Motor neuron (in vitro differentiated cells): ENCODE results near the gene LCOR. TPM values are rescaled to one million over a fixed set of nuclear protein-coding genes. Genes with fewer than 3 reads are reported as not detected.
A peak's percentile ranks its signal among the peaks of the same experiment; 100 is the strongest.

Experiments used
- ATAC-seq, 8 experiments: fragments of 200-7000 bp; cut with Tn5 transposase; replicated peaks in 6 of 8; 2 replicates each; pipeline ENCODE4 v1.8.0; 2021; ENCODE audit warnings: mild to moderate bottlenecking in 8 of 8, moderate library complexity in 8 of 8
- H3K27ac ChIP-seq, 2 donors: fragments of 250-450 bp; sonication (Bioruptor Pico); 2 replicates each; pipeline ENCODE4 v1.9.0; 2021; ENCODE audit warnings: antibody characterized with exemption in 2 of 2, mild to moderate bottlenecking in 2 of 2, moderate library complexity in 1 of 2
- H3K4me1 ChIP-seq, 2 donors: fragments of 250-450 bp; sonication (Bioruptor Pico); replicated peaks in 1 of 2; 2 replicates each; pipeline ENCODE4 v1.6.1; 2021; ENCODE audit warnings: antibody characterized with exemption in 2 of 2, mild to moderate bottlenecking in 2 of 2, moderate library complexity in 1 of 2
- H3K4me3 ChIP-seq, 5 donors: fragments of 250-450 bp; sonication (Bioruptor Pico); 2 replicates each; pipeline ENCODE4 v1.9.0; 2021; ENCODE audit warnings: antibody characterized with exemption in 5 of 5, mild to moderate bottlenecking in 5 of 5, moderate library complexity in 4 of 5
- WGBS, 10 experiments: fragments of 450-650 bp; shearing (Covaris generic); methylation state at CpG; one replicate each; pipeline ENCODE4 v1.0.0; 2022; 5-methylcytosine and 5-hydroxymethylcytosine counted together
- in situ Hi-C, 9 experiments: fragments of 400-800 bp; cut with MboI; loops; one replicate each; pipeline ENCODE4 v1.15.0; 2021; ENCODE audit warnings: low sequenced_read_pairs in 9 of 9, low pct_unique_long_range_greater_than_20kb in 2 of 9; ENCODE audit not compliant: unreplicated experiment in 9 of 9
- total RNA-seq, 8 experiments: library from RNA; unstranded; fragments of 300-600 nt; gene quantifications; 2 replicates each; pipeline versions ENCODE4 v1.2.3 to v1.2.4, GENCODE V29; 2022

Gene LCOR
- total RNA-seq, 8 experiments from 2014 or later: 11.0 to 62.7 (median 44.4) TPM

DNA sequence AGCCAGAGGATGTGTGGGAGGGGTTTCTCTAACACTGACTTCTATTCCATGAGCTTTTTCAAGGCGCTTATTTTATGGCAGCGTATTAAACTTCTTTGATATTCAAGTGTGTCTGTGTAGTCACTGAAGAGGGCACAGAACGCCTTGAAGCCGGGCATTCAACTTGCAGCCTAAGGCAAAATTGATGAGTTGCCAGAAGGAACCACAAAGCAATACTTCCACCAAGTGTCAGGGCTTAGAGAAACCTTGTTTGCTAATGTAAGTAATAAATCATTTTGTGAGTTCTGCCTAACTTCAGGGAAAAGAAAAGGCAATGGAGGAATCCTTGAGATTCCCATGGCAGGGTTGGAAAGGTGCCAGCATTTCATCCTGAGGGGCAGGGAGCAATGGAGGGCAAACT, 163.8 kb downstream of the LCOR start:
- Histone ChIP-seq H3K4me3 (no peak overlapping the region), H3K27ac (no peak overlapping the region), H3K4me1 (peaks cover 0 to 26% of the 10 kb centered on the region in 2 donors)
- WGBS, 10 experiments: 4 to 83% (median 28%) methylated on average over 1 to 4 of the region's 4 CpGs; no CpG with 5 or more reads in 2 of the 10 experiments
- peak in 6 of 8 experiments; percentile 32 to 71 (median 46) for ATAC-seq
- in situ Hi-C loops: no loop called here

DNA sequence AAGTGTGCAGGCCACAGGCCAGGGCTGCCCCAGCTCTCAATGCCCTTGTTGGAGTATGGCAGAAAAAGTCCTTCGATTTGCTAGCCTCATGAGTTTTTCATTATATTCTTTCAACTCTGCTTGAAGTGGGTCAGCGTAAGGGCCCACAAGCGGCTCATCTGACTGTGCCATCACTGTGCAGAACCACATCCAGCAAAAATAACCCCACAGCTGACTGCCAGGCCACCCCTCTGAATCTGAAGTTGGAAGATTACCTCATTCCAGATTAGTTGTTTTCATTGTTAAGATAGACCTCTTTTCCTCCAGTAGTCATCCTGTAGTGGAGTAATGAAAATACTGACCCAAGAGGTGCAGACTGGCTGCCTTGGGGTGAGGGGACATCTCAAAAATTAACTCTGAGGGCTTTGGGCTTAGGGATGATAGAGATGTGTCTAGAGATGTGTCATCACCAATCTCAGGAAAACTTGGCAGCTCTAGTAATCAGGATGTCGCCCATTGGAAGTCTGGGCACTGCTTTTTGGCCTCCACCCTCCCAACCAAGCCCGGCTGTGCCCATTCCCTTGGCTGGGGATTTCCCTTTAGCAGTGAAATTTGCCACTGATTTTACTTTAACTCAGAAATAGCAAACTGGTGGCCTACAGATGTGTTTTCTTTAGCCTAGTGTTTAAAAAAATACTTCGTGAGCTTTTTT, 164.3 kb downstream of the LCOR start:
- Histone ChIP-seq H3K4me1 (peaks cover 0 to 26% of the 10 kb centered on the region in 2 donors), H3K4me3 (no peak overlapping the region), H3K27ac (no peak overlapping the region)
- 22 to 100% (median 78%) methylated on average over 1 to 5 of the region's 6 CpGs for WGBS, 10 experiments
- in situ Hi-C loops: no loop called here
- ATAC-seq: no peak

DNA sequence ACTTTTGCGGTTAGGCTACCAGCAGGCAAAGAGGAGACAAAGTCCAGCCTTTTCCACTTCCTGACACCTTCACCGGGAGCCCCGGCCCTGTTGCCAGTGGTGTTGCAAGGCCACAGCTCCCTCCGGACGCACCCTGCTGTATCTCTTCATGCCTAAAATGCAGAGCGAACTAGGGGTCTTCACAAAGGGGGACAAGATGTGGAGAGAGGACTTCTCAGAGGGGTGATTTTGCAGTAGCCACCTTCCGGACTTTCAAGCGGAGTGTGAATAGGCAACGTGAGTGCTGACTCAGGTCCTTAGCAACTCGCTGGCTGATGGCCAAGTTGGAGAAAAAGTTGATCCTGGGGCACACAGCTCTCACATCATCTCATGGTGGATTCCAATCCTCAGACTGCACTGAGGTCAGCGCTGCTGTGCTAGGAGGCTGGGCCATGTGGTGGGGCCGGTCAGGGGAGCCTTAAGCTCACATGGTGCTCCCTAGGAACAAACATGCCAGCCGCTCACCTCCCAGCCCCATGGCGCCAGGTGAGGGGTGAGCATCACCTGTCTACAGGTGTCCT, 166.3 kb downstream of the LCOR start:
- peak in 4 of 8 experiments; percentile 8 to 62 (median 54) for ATAC-seq
- Histone ChIP-seq H3K4me1 (peaks cover 0 to 26% of the 10 kb centered on the region in 2 donors), H3K27ac (no peak overlapping the region), H3K4me3 (no peak overlapping the region)
- WGBS, 10 experiments: 70 to 100% (median 90%) methylated on average over 1 to 12 of the region's 14 CpGs; no CpG with 5 or more reads in 3 of the 10 experiments
- in situ Hi-C loops: no loop called here

DNA sequence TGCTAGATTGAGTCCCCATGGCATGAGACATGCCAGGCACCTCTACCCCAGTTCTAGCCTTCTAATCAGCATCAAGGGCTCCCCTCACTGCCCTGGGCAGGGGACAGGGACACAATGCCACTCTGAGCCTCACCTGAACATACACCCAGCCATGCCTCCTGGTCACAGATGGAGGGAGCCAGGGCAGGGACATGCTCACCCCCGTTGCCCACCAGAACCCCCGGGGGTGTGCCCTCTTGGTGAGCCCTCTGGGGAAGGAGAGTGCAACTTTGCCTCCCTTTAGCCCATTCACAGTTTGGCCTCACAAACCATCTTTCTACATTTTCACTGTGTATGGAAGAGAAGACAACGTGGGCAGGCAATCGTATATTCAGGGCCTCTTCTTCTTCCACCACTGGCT, 167.2 kb downstream of the LCOR start:
- H3K4me3 ChIP-seq: no peak overlapping the region
- H3K4me1 ChIP-seq: peaks cover 0 to 25% of the 10 kb centered on the region in 2 donors
- 80 to 100% (median 100%) methylated on average over 1 to 2 of the region's 4 CpGs; no CpG with 5 or more reads in 7 of the 10 experiments for WGBS, 10 experiments
- peak in 1 of 8 experiments; percentile 11 for ATAC-seq
- no peak overlapping the region for H3K27ac ChIP-seq
- in situ Hi-C loops: no loop called here

DNA sequence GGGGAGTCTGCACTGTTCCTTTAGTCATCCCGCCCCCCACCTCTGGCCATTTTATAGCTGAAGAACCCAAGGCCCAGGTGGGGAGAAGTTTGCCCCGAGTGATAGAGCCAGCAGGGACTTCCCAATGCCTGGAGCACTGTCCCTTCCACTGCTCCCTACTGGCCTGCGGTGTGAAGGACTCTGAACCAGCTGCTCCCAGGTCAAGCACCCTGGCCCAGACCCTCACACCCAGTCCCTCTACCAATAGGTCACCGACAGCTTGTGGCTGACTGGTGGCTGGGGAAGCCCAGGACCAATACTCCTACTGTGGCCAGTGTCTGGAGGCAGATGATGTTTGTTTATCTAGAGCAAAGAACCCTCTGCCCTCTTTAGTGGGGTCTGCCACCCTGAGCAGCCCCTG, 167.9 kb downstream of the LCOR start:
- in situ Hi-C loops: no loop called here

DNA sequence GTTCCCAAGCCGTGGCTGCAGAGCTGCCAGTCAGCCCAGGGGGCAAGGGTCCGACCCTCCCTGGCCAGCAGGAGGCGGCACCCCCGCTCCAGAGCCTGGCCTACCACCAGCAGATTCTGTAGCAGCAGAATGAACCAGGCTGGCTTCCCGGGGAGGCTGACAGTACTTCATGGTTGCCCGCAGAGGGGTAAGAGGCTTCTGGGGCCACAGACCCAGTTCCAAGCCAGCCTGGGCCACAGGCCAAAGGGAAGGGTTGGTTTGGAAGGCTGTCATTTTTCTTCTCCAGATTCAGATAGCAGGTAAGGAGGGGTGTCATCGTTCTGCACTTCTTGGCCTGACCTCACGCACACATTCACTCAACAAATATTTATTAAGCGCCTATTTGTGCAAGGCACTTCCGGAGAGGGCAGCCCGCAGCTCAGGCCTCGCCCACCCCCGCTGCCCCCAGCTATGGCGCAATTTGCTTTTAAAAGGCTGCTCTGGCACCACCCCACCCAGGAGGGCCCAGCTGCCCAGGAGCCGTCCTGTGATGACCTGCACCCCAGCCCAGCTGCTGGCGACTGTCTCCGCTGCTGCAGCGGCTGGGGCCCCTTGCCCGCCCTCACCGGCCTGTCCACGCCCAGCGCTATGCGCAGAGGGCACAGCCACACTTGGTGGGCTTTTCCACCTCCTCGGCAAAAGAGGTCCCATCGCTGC, 168.5 kb downstream of the LCOR start:
- Histone ChIP-seq H3K27ac (no peak overlapping the region), H3K4me3 (no peak overlapping the region), H3K4me1 (peaks cover 0 to 13% of the 10 kb centered on the region in 2 donors)
- no peak for ATAC-seq
- in situ Hi-C loops: no loop called here
- WGBS, 10 experiments: 61 to 96% (median 93%) methylated on average over 3 to 14 of the region's 25 CpGs; no CpG with 5 or more reads in 4 of the 10 experiments

More for the DNA sequence above, 167.9 kb downstream of the LCOR start:
- Histone ChIP-seq H3K4me1 (peaks cover 0 to 18% of the 10 kb centered on the region in 2 donors), H3K27ac (no peak overlapping the region), H3K4me3 (no peak overlapping the region)
- ATAC-seq: no peak
- WGBS, 10 experiments: 94 to 100% methylated on average over 1 to 3 of the region's 4 CpGs; no CpG with 5 or more reads in 8 of the 10 experiments

DNA sequence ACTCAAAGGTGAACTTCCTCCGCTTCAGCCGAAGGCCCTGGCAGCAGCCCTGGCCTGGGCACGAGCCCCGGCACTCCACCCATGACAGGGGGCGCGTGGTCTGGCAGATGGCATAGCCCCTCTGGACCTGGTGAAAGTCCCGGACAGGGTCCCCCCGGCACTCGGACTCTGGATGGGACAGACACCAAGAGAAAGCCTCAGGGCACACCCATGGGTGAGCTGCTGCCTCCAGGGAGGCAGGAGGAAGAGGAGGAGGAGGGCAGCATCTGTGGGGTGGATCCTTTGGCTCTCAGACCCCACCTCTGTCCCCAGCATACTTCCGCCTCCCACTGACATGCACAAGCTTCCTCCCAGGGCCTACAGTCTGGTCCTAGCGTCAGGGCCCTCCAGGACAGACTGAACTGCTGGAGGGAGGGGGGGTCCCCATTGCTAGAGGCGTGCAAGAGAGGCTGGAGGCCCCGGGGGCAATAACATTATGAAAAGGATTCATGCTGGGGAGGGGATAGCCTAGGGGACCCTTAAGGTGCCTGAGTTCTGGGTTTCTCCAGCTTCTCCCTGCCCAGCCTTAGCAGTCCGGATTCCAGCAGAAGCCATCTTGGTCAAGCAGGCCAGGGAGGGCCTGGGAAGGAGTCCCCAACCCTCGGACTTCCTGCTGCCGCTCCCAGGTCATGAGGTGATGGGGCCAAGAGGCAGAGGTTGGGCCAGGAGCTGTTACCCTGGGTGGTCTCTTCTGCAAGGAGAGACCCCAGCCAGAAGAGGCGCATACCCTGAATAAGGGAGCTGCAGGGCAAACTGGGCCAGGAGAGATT, 169.3 kb downstream of the LCOR start:
- in situ Hi-C loops: no loop called here
- no peak for ATAC-seq
- 80 to 100% (median 90%) methylated on average over 1 to 4 of the region's 17 CpGs; no CpG with 5 or more reads in 6 of the 10 experiments for WGBS, 10 experiments
- peaks cover 0 to 8% of the 10 kb centered on the region in 2 donors for H3K4me1 ChIP-seq
- H3K4me3 ChIP-seq: no peak overlapping the region
- H3K27ac ChIP-seq: no peak overlapping the region

DNA sequence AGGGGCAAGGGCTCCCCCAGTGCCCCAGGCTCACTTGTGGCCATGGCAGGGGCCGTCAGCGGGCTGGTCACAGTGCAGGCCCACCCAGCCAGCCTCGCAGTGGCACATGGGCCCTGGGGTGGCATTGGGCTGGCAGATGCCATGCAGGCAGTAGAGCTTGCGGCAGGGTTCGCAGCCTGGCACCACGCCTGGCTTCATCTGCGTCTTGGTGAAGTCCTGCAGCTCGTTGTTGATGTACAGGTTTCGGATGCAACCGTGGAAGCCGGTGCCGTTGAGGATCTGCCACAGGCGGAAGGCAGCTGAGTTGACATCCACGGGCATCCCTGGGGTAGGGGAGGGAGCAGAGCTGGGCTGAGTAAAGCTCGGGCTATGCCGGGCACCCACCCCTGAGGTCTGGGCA, 170.6 kb downstream of the LCOR start:
- 95 to 100% (median 100%) methylated on average over 2 to 7 of the region's 16 CpGs; no CpG with 5 or more reads in 7 of the 10 experiments for WGBS, 10 experiments
- no peak overlapping the region for H3K27ac ChIP-seq
- in situ Hi-C loops: no loop called here
- no peak for ATAC-seq
- H3K4me3 ChIP-seq: no peak overlapping the region
- peaks cover 0 to 6% of the 10 kb centered on the region in 2 donors for H3K4me1 ChIP-seq

DNA sequence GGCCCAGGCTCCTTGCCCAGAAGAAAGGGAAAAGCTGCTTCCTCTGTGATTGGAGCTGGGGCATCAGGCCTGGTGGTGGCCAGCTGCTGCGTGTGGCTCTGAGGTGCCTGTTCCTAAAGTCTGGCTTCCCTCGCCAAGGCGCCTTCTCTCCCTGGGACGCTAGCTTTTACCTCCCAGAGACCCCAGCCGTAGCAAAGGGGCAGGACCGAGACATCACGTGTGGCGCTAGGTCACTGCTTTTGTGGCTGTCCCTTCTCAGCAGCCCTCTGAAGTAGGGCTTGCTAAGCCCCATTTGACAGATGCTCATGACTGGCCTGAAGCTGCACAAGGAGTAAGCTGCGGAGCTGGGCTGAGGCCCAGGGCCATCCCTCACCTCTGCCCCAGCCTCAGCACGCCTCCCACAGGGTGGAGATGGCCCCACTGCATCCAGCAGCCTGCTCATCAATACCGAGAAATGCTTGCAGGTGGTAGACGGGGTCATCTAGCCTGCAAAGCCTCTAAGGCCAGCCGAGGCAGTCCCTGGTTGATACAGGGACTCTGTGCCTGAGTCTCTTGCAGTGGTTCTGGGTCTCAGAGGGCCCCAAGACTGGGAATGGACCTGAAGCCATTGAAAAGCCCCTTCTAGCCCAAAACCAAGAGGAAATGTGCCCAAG, 171.2 kb downstream of the LCOR start:
- WGBS, 10 experiments: 60 to 92% (median 88%) methylated on average over 1 to 5 of the region's 13 CpGs; no CpG with 5 or more reads in 7 of the 10 experiments
- Histone ChIP-seq H3K27ac (no peak overlapping the region), H3K4me3 (no peak overlapping the region), H3K4me1 (peaks cover 0 to 5% of the 10 kb centered on the region in 2 donors)
- ATAC-seq: no peak
- in situ Hi-C loops: no loop called here

DNA sequence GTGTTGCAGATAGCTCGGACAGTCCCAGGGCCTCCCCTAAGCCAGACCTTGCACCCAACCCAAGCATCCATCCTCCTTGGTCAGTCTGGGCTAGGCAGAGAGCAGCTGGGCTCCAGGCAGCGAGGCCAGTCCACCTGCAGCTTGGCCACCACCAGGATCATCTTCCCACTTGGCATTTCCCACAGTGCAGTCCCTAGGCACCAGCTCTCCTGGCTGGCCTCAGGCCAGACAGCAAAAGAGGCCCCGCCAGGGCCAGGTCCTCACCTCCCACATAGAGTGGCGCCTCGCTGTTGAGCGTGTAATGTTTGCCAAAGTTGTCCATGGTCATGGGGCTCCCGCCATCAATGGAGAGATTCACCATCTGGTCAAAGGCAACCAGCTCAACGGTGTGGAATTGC, 171.7 kb downstream of the LCOR start:
- ATAC-seq: no peak
- in situ Hi-C loops: no loop called here
- H3K4me3 ChIP-seq: no peak overlapping the region
- no peaks in the 10 kb centered on the region for H3K4me1 ChIP-seq
- 100% methylated on average over 1 to 3 of the region's 8 CpGs; no CpG with 5 or more reads in 6 of the 10 experiments for WGBS, 10 experiments
- H3K27ac ChIP-seq: no peak overlapping the region

DNA sequence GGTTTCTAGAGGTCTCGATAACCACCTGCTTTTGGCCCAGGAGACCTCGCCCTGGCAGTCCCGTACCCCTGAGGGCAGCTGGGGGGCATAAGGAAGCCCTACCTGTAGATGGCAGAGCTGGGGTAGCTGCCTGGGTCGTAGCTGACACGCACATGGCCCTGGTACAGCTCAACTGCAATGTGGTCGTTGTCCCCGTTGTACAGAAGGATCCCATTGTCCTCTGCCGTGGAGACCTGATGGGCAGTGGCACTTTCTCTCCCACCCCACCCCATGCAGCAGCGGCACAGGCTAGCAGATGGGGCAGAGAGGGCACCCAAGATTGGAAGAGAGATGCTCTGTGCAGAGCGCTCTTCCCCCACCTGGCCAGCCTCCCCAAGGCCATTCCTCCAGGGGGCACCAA, 172.5 kb downstream of the LCOR start:
- Histone ChIP-seq H3K4me1 (no peaks in the 10 kb centered on the region), H3K27ac (no peak overlapping the region), H3K4me3 (no peak overlapping the region)
- WGBS, 10 experiments: 47 to 96% (median 92%) methylated on average over 4 to 7 of the region's 10 CpGs; no CpG with 5 or more reads in 7 of the 10 experiments
- ATAC-seq: no peak
- in situ Hi-C loops: no loop called here

DNA sequence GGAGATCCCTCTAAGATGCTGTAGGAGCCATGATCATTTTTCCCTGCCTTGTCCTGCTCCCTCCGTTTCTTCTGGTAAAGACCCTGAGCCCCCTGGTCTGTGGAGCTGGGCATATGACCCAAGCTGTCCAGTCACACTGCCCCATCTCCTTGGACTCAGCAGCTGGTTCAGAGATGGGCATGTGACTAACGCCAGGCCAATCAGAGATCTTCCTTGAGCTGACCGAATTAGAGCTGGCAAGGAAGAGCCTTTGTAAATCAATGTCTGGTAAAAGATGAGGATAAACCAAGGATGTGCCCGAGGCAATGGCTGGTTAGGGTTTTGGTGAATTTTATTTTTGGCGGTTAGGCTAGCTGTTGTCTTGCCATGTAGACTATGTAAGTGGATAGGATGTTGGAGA, 173.3 kb downstream of the LCOR start:
- no peaks in the 10 kb centered on the region for H3K4me1 ChIP-seq
- in situ Hi-C loops: no loop called here
- 49 to 100% (median 69%) methylated on average over 2 to 5 of the region's 5 CpGs; no CpG with 5 or more reads in 1 of the 10 experiments for WGBS, 10 experiments
- H3K27ac ChIP-seq: no peak overlapping the region
- ATAC-seq: no peak
- no peak overlapping the region for H3K4me3 ChIP-seq
